Fibroblast of lung (primary cell): ENCODE measurements around the gene FAM234B. TPM values are rescaled to one million over a fixed set of nuclear protein-coding genes. Genes with fewer than 3 reads are reported as not detected.
A peak's percentile ranks its signal among the peaks of the same experiment; 100 is the strongest.

ENCODE experiments used
- DNase-seq, 2 donors: peaks; one replicate each; pipeline versions ENCODE4 v3.0.0 to v3.0.0-alpha.2; 2010; ENCODE audit warnings: low read depth in 2 of 2
- H2AFZ ChIP-seq: 2 replicates; pipeline ENCODE4 v1.5.1; 2012; ENCODE audit warnings: low read length, control low read depth, inconsistent platforms
- H3K27ac ChIP-seq: 2 replicates; pipeline ENCODE4 v1.5.1; 2011; ENCODE audit warnings: low read length, control low read depth; ENCODE audit not compliant: insufficient read depth
- H3K27me3 ChIP-seq: 2 replicates; pipeline ENCODE4 v1.5.1; 2011; ENCODE audit warnings: mild to moderate bottlenecking, low read length; ENCODE audit not compliant: control insufficient read depth, insufficient read depth
- H3K36me3 ChIP-seq: 2 replicates; pipeline ENCODE4 v1.5.1; 2011; ENCODE audit warnings: low read length; ENCODE audit not compliant: control insufficient read depth, insufficient read depth
- H3K4me1 ChIP-seq: 2 replicates; pipeline ENCODE4 v1.5.1; 2011; ENCODE audit warnings: low read length; ENCODE audit not compliant: control insufficient read depth, insufficient read depth; ENCODE audit errors: extremely low read depth
- H3K4me2 ChIP-seq: 2 replicates; pipeline ENCODE4 v1.5.1; 2011; ENCODE audit warnings: low read length, control low read depth; ENCODE audit not compliant: insufficient read depth; ENCODE audit errors: extremely low read depth
- H3K4me3 ChIP-seq, 4 experiments: fragments of 200-600 bp in 1 of 4; sonication (generic) in 1 of 4; replicated peaks in 1 of 4; 2 replicates each; pipeline ENCODE4 v1.5.1; 2011 to 2016; ENCODE audit warnings: low read length in 4 of 4, low read depth in 3 of 4, mild to moderate bottlenecking in 3 of 4, control low read depth in 2 of 4, inconsistent platforms in 1 of 4, mixed read lengths in 1 of 4; ENCODE audit not compliant: insufficient read depth in 1 of 4; ENCODE audit errors: control extremely low read depth in 1 of 4
- H3K79me2 ChIP-seq: 2 replicates; pipeline ENCODE4 v1.5.1; 2012; ENCODE audit warnings: mild to moderate bottlenecking, low read length, inconsistent platforms; ENCODE audit not compliant: control insufficient read depth, insufficient read depth
- H3K9ac ChIP-seq: 2 replicates; pipeline ENCODE4 v1.5.1; 2011; ENCODE audit warnings: mild to moderate bottlenecking, low read length, control low read depth; ENCODE audit not compliant: insufficient read depth
- H3K9me3 ChIP-seq: 2 replicates; pipeline ENCODE4 v1.5.1; 2012; ENCODE audit warnings: low read depth, low read length; ENCODE audit not compliant: control insufficient read depth, insufficient read depth
- H4K20me1 ChIP-seq: 2 replicates; pipeline ENCODE4 v1.5.1; 2011; ENCODE audit warnings: low read length; ENCODE audit not compliant: control insufficient read depth, insufficient read depth; ENCODE audit errors: extremely low read depth
- EZH2 ChIP-seq: IDR thresholded peaks from 2 replicates; pipeline ENCODE4 v1.5.1; 2012; ENCODE audit warnings: low read length, control low read depth, mild to moderate bottlenecking; ENCODE audit errors: missing control alignments
- polyA plus RNA-seq, 2 donors: library from polyadenylated mRNA; depleted of rRNA in 1 of 2; stranded (reverse) in 1 of 2; unstranded in 1 of 2; fragments of >200 nt; gene quantifications; 2 replicates each; pipeline ENCODE4 v1.2.1, GENCODE V29; 2011 to 2012; ENCODE audit warnings: missing spikeins in 1 of 2
- total RNA-seq: library from RNA; depleted of rRNA; stranded (reverse); fragments of >200 nt; gene quantifications from 2 replicates; pipeline ENCODE4 v1.2.1, GENCODE V29; 2014
- TF ChIP-seq, protein P1 (sequence below), 2 donors: IDR thresholded peaks in 1 of 2; conservative IDR thresholded peaks in 1 of 2; 1 replicate in 1 of 2; 2 replicates in 1 of 2; pipeline ENCODE4 v1.5.1; 2011 to 2012; ENCODE audit warnings: low read length in 2 of 2, control low read depth in 1 of 2, inconsistent platforms in 1 of 2, low read depth in 1 of 2, mild to moderate bottlenecking in 1 of 2

FAM234B gene
- total and polyA plus RNA-seq, 2 donors (not counting 1 experiment from before 2014, with no cell fraction given), result 7.3 to 10.4 TPM

DNA sequence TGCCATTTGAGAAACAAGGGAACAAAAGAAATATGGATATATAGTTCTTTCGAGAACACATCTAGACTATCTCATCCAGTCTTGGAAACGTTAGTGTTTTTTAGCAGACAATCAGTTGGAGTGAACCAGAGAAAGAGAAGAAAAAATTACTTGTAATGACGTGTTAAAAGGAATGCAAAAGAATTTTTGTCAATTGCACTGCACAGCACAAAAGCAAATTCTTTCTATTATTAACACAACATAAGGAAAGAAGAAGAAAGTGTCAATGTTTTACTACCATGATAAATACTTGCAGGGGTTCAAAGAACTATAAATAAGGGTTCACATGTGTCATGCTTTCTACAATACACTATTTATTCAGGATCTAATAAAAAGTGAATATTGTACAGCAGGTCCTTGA, 86.8 kb downstream of the FAM234B start:
- H3K4me3 ChIP-seq, result no peak overlapping the region
- H3K9ac ChIP-seq, result no peak overlapping the region

More for the DNA sequence above, 86.8 kb downstream of the FAM234B start:
- Histone ChIP-seq H3K79me2 (no peaks in the 10 kb centered on the region), H3K36me3 (no peaks in the 10 kb centered on the region), H2AFZ (no peak overlapping the region), H3K4me1 (peaks cover 4% of the 10 kb centered on the region), H4K20me1 (no peaks in the 10 kb centered on the region), H3K9me3 (no peaks in the 10 kb centered on the region), H3K4me2 (no peak overlapping the region), H3K27ac (no peak overlapping the region), H3K27me3 (no peaks in the 10 kb centered on the region)
- peak in 1 of 2 donors; percentile 20 for DNase-seq
- TF ChIP-seq, protein P1, sequence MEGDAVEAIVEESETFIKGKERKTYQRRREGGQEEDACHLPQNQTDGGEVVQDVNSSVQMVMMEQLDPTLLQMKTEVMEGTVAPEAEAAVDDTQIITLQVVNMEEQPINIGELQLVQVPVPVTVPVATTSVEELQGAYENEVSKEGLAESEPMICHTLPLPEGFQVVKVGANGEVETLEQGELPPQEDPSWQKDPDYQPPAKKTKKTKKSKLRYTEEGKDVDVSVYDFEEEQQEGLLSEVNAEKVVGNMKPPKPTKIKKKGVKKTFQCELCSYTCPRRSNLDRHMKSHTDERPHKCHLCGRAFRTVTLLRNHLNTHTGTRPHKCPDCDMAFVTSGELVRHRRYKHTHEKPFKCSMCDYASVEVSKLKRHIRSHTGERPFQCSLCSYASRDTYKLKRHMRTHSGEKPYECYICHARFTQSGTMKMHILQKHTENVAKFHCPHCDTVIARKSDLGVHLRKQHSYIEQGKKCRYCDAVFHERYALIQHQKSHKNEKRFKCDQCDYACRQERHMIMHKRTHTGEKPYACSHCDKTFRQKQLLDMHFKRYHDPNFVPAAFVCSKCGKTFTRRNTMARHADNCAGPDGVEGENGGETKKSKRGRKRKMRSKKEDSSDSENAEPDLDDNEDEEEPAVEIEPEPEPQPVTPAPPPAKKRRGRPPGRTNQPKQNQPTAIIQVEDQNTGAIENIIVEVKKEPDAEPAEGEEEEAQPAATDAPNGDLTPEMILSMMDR (conservative IDR thresholded peaks at IDR 0.05 in 1 of 2, IDR thresholded peaks at IDR 0.05 in 1 of 2; ENCODE audit: low read depth in 1 of 2, low read length in 2 of 2), result no peak
- TF ChIP-seq EZH2, result no peak

Other genes with a start within 250 kb of the FAM234B start
- 41.9 and 46.2 TPM in 2 replicates for gene DDX47, start 231.0 kb upstream of the FAM234B start, total RNA-seq
- gene DDX47, start 231.0 kb upstream of the FAM234B start, polyA plus RNA-seq, result 83.2 and 113 TPM in 2 replicates
- gene GPRC5A, start 152.8 kb upstream of the FAM234B start, total RNA-seq, result 2.3 and 4.8 TPM in 2 replicates
- gene GPRC5A, start 152.8 kb upstream of the FAM234B start, polyA plus RNA-seq, result 46.8 and 83.8 TPM in 2 replicates
- gene GPRC5D, start 92.2 kb upstream of the FAM234B start, total RNA-seq, result not detected in 2 replicates
- 0.08 and 0.35 TPM in 2 replicates for gene GPRC5D, start 92.2 kb upstream of the FAM234B start, polyA plus RNA-seq
- gene HEBP1, start 44.1 kb upstream of the FAM234B start, total RNA-seq, result 23.6 and 33.7 TPM in 2 replicates
- 60.0 and 78.2 TPM in 2 replicates for gene HEBP1, start 44.1 kb upstream of the FAM234B start, polyA plus RNA-seq
- gene GSG1, start 59.3 kb downstream of the FAM234B start, total RNA-seq, result 0.26 and 0.66 TPM in 2 replicates
- gene GSG1, start 59.3 kb downstream of the FAM234B start, polyA plus RNA-seq, result 0.93 and 1.3 TPM in 2 replicates
- gene EMP1, start 152.3 kb downstream of the FAM234B start, total RNA-seq, result 27.5 and 53.5 TPM in 2 replicates
- 374 and 437 TPM in 2 replicates for gene EMP1, start 152.3 kb downstream of the FAM234B start, polyA plus RNA-seq